Breast epithelium (tissue), 3 donors: ENCODE measurements around the gene ST6GALNAC4.

Experiments
- POLR2AphosphoS5 ChIP-seq, 3 donors: sonication (generic); formaldehyde crosslinking; IDR thresholded peaks; one replicate each; pipeline ENCODE4 v1.6.1; 2017; ENCODE audit warnings: antibody characterized with exemption in 3 of 3
- TF ChIP-seq, protein P1 (sequence below), 3 donors: fragments of 450-650 bp; IDR thresholded peaks; one replicate each; pipeline ENCODE4 v1.5.1; 2016 to 2017; ENCODE audit warnings: antibody characterized with exemption in 3 of 3, mild to moderate bottlenecking in 3 of 3, moderate library complexity in 3 of 3

DNA sequence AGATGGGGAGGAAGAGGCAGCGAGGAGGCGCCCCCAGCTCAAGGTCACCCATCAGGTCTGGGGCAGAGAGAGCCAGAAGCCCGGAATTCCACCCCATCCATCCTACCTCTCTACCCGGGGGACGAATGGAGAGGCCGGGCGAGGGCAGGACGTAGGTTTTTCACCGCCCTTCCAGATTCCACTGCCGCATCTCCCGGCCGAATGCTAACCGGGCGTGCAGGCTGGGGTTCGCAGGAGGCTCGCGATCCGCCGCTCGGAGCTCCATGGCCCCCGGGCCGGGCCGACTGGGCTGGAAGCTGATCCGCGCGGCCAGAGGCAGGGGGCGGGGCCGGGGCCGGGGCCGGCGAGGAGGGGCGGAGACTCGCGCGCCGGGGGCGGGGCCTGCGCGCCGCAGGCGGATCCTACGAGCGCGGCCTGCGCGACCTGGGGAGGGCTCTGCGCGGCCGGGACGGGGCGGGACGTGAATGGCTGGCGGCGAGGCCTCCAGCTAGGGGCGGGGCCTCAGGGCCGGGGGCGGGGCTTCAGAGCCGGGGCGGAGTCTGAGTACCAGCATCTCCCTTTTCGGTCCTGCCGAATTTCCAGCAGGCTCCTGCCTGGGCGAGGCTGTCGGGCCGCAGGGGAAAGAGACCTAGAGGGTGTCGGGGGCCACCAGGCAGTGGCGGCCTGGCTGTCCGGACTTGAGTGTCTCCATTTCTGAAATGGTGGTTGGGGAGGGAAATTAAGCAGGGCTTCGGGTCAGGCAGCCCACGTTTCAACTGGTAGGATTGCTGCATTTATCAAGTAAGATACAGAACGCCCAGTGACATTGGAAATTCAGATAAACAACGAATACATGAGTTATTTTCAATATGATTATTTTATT lies at the start of gene ST6GALNAC4:
- TF ChIP-seq, protein P1, sequence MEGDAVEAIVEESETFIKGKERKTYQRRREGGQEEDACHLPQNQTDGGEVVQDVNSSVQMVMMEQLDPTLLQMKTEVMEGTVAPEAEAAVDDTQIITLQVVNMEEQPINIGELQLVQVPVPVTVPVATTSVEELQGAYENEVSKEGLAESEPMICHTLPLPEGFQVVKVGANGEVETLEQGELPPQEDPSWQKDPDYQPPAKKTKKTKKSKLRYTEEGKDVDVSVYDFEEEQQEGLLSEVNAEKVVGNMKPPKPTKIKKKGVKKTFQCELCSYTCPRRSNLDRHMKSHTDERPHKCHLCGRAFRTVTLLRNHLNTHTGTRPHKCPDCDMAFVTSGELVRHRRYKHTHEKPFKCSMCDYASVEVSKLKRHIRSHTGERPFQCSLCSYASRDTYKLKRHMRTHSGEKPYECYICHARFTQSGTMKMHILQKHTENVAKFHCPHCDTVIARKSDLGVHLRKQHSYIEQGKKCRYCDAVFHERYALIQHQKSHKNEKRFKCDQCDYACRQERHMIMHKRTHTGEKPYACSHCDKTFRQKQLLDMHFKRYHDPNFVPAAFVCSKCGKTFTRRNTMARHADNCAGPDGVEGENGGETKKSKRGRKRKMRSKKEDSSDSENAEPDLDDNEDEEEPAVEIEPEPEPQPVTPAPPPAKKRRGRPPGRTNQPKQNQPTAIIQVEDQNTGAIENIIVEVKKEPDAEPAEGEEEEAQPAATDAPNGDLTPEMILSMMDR (IDR thresholded peaks at IDR 0.05): no peak
- TF ChIP-seq POLR2AphosphoS5 (IDR thresholded peaks at IDR 0.05): peak in 2 of 3 donors; percentile 13 to 16
